Fibroblast of peridontal ligament (primary cell): ENCODE measurements around the gene HLA-DRB5.
"Not testable (repeated sequence)": the region's sequence is repeated elsewhere in the genome, so short reads cannot be mapped to it uniquely, and the experiment has no call there.

Experiments used
- DNase-seq: peaks from one replicate; pipeline ENCODE4 v3.0.0-alpha.2; 2010; ENCODE audit errors: extremely low read depth

Gene HLA-DRB5

DNA sequence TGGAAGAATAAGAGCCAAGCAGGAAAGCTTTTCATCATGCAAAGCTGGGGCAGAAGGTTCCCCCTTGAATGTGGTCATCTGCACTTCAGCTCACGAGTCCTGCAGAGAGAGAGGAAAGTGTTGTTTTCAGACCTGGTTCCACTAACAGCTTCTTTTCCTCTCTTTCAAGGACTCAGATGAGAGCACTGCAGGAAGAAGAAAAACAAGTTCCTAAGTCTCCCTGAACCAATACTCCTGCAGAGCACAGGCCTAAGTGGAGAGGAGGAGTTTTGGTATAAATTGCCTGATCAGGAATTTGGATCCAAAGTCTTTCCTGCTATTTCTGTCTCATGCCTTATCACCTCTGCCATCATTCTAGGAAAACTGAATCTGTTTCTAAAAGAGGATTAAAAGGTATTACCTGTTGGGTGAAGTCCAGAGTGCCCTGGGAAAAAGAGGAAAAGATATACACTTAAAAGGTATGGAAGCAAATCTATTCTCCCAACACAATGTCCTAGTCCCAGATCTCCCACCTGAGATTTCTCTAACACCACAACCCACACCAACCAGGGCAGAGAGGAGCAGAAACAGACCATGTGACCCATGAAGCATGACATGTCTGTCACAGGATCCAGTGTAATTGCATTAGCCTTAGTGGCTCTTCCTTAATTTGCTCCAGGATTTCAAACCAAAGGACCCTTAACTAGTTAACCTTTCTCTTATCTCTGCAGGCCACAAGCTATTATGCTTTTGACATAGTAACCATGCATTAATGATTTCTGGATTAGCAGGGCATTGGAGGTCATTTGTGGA, 12.2 kb downstream of the HLA-DRB5 start:
- no peak for DNase-seq

DNA sequence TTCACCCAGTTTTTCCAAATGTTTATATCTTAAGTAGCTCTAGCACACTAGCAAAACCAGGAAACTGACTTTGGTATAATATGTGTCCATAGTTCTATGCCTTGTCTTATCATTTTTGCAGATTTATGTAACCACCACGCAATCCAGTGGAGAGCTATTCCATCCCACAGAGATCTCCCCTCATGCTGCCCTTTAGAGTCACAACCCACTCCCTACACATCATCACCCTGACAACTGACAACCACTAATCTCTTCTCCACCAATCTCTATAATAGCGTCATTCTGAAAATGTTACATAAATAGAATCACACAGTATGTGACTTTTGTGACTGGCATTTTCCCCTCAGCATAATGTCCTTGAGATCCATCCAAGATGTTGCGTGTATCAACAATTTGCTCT, 29.1 kb downstream of the HLA-DRB5 start:
- DNase-seq, result no peak

DNA sequence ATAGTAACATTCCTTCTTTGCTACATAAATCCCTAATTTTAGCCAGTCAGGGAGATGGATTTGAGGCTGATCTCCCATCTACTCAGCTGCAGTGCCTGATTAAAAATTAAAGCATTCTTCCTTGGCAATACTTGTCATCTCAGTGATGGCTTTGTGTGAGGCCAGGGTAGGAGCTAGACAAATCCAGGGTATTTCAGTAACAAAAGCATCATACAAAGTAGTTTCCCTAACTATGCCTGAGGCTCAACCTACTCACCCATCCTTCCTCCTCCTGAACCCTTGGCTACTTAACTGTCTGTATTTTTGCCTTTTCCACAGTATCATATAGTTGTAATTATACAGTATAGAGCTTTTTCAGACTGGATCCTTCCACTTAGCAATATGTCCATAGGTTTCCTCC, 37.7 kb downstream of the HLA-DRB5 start:
- no peak for DNase-seq

DNA sequence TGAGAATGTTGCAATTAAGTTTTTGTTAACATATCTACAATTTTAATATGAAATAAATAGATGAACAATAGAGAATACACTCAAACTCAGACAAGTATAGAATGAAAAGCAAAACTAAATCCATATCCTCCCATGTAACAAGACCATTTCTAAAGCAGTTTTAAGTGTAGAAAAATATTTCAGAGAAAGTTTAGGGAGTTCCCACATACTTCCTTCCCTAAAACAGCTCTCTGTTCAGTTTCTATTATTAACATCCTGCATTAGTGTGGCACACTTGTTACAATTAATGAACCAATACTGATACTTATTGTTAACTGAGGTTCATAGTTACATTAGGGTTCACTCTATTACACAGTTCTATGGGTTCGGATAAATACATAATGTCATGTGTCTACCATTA, 38.4 kb downstream of the HLA-DRB5 start:
- no peak for DNase-seq

DNA sequence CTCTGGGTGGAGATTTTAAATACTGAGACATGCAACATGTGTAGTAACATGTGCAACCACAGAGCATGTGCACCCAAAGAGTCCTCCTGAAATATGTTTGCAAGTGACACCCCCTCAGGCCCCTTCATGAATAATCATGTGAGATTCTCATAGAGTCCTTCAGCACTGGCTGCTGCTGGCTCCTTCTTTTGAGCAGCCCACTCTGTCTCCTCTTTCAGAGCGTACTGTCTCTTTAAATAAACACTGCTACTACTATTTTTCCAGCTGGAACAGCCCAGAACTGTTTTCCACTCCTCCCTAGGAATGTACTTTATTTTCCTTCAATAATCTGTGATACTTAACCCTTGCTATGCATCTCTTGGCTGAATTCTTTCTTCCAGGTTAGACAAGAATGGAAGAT, 42.0 kb downstream of the HLA-DRB5 start:
- DNase-seq, result no peak

DNA sequence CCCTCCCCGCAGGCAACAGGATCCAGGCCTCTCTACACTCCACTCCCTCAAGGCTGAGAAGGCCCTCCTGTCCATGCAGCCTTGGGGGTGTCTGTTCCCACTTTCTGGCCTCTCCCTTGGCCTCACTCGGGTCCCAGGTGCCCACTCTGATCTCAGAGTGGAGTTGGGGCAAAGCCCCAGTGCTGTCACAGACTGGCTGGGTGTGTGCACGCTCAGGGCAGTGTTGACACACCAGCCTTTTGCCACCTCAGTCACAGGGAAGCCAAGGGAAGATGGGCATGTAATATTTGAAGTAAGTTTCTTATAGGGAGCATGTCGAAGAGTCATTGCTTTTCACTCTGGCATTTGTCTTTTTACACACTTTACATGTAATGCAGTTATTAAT, 45.5 kb downstream of the HLA-DRB5 start:
- no peak for DNase-seq

DNA sequence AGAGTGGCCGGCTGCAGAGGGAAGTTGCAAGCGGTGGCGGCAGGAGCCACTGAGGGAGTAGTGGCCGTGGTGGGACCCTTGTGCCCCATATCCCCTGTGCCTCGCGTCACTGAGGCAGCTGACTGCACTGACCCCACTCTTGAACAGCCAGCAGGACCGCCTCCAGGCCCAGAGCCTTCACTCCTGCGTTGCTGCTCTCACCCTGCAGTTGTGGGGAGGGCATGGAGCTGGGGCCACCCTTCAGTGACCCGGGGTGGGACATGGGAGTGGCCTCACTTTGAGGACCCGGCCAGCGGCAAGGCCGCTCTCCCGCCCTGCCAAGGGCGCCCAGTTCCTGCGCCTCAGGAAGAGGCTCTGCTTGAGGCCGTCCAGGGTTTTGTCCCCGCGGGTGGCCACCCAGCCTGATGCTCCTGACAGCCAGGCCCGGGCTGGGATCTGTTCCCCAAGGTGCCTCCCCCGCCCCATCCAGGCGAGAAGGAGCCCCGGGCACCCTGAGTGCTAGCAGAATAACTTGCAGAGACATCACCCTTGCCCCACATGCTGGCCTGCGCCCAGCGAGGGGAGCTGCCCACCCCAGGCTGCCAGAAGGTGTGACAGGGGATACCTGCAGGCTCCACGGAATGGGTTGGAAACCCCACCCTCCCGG, 46.0 kb downstream of the HLA-DRB5 start:
- DNase-seq, result no peak

DNA sequence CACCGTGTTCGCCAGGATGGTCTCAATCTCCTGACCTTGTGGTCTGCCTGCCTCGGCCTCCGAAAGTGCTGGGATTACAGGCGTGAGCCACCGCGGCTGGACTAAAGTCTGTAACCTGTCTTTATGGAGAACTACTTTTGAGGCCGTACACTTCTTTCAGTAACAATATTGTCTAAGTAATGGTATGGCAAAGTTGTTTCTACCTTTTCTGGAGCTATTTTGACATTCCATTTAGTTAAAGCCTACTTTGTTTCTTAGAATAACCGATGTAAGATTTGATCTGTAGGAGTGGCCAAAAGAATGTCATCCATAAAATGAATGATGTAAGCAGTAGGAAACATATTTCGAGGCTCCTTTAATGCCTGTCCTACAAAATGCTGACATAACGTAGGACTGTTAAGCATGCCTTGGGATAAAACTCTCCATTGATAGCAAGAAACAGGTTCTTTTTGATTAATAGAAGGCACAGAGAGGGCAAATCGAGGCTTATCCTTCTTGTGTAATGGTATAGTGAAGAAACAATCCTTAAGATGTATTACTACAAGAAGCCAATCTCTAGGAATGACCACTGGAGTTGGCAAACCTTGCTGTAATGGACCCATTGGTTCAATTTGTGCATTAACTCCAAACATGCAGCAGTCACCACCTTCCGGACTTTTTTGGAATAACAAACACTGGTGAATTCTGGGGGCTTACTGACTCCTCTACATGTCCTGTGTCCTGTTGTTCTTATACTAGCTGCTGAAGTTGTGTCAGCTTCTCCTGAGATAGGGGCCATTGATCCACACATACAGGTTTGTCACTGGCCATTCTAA, 54.5 kb downstream of the HLA-DRB5 start:
- no peak for DNase-seq

DNA sequence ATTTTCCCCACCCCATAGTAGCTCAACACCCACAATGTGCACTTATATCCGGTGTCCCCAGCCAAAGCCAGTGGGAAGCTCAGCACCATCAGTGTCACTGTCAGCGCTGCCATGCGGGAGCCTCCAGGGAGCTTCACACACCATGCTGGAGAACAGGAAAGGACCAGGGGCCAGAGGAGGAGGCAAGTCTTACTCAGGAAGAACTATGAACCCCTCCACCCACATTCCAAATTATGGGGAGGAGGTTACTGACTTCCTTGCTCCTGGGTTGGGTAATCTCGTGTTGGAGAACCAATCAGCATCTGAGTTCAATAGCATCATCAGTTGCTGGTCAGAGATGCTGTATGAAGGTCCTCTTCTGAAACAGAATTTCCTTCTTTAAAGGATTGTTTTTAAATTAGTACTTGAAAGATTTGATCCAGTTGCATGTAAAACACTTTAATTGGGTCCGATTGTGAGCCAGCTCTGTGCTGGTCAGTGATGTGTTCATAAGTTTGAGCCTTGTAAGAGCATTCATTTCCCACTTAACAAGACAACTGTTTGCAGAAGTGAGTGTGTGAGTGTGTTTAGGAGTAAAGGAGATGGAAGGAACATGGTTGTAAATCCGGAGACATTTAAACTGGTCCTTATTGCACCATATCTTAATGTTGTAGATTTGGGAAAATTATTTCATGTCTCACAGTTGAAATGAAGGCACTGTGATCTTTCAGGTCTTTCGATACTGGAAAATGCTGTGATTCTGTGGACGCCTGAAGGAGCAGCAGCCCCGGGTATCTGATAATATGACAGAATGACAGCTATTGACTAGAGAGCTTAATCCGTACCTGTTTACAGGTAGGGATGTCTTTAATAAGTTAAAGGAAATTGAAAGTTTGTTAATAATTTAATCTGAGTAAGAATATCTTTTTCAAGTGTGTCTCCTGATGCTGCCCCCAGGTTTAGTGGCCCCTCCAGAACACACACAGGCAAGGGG, 56.4 kb downstream of the HLA-DRB5 start:
- DNase-seq, result peak; percentile 4

DNA sequence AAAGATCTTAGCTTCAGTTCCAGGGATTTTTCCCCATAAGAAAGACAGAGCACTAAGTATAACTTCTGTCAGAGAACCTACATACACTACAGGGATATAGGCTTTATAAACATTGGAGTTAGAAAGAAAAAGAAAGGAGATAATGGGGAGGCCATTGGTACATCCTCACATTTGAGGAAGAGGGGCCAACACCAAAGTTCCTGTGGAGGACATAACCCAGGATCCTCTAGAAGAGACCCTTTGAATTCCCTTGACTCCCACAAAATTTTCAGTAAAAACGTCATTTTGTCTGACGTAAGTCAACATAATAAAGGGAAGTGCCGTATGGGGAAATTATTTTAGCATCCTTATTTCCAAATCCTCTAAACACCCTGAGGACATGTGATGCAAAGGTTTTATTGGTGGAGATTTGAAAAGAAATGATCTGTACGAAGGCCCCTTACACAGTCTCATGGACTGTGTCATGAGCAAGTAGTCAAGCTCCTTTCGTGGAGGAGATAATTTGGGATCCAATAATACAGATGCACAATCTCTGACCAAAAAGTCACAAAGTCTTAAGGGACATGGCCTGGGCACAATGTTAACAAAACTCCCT, 57.2 kb downstream of the HLA-DRB5 start:
- DNase-seq, result no peak

DNA sequence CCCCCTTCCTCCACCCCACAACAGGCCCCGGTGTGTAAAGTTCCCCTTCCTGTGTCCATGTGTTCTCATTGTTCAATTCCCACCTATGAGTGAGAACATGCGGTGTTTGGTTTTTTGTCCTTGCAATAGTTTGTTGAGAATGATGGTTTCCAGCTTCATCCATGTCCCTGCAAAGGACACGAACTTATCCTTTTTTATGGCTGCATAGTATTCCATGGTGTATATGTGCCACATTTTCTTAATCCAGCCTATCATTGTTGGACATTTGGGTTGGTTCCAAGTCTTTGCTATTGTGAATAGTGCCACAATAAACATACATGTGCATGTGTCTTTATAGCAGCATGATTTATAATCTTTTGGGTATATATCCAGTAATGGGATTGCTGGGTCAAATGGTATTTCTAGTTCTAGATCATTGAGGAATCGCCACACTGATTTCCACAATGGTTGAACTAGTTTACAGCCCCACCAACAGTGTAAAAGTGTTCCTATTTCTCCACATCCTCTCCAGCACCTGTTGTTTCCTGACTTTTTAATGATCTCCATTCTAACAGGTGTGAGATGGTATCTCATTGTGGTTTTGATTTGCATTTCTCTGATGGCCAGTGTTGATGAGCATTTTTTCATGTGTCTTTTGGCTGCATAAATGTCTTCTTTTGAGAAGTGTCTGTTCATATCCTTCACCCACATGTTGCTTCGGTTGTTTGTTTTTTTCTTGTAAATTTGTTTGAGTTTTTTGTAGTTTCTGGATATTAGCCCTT, 62.2 kb downstream of the HLA-DRB5 start:
- DNase-seq, result not testable (repeated sequence)
